Measurements from ENCODE around the gene PAM16.

PAM16 gene

GRCh38 chr16:4370570-4371356, 19.6 kb upstream of the PAM16 start:
- no peak for DNase-seq

- no peak for DNase-seq
Measured at GRCh38 chr16:4370151-4370550, 19.0 kb upstream of the PAM16 start.

- DNase-seq, result no peak
Measured at GRCh38 chr16:4369007-4369733, 18.0 kb upstream of the PAM16 start.

- DNase-seq, result no peak
Measured at GRCh38 chr16:4367393-4367856, 16.3 kb upstream of the PAM16 start.

GRCh38 chr16:4366016-4366415, 14.9 kb upstream of the PAM16 start:
- no peak for DNase-seq

- DNase-seq, result no peak
Measured at GRCh38 chr16:4365615-4366014, 14.5 kb upstream of the PAM16 start.

- DNase-seq, result no peak
Measured at GRCh38 chr16:4365014-4365406, 13.9 kb upstream of the PAM16 start.

- no peak for DNase-seq
Measured at GRCh38 chr16:4364196-4365013, 13.3 kb upstream of the PAM16 start.

- no peak for DNase-seq
Measured at GRCh38 chr16:4362476-4363135, 11.5 kb upstream of the PAM16 start.

GRCh38 chr16:4361944-4362311, 10.8 kb upstream of the PAM16 start:
- DNase-seq, result no peak

GRCh38 chr16:4361033-4361943, 10.2 kb upstream of the PAM16 start:
- DNase-seq, result no peak

- DNase-seq, result no peak
Measured at GRCh38 chr16:4360538-4361021, 9.5 kb upstream of the PAM16 start.

- DNase-seq, result no peak
Measured at GRCh38 chr16:4359914-4360313, 8.8 kb upstream of the PAM16 start.

- DNase-seq, result no peak
Measured at GRCh38 chr16:4358831-4359561, 7.9 kb upstream of the PAM16 start.

GRCh38 chr16:4358236-4358635, 7.1 kb upstream of the PAM16 start:
- DNase-seq, result no peak

- no peak for DNase-seq
Measured at GRCh38 chr16:4356820-4357219, 5.7 kb upstream of the PAM16 start.

GRCh38 chr16:4354512-4355409, 3.6 kb upstream of the PAM16 start:
- no peak for DNase-seq

GRCh38 chr16:4353675-4354074, 2.6 kb upstream of the PAM16 start:
- no peak for DNase-seq

GRCh38 chr16:4352843-4353242, 1.7 kb upstream of the PAM16 start:
- no peak for DNase-seq

GRCh38 chr16:4351880-4352279, 759 bp upstream of the PAM16 start:
- no peak for DNase-seq

All from 8988T (cell line).